Endothelial cell (in vitro differentiated cells): ENCODE data around the gene PRRX2. TPM values are rescaled to one million over a fixed set of nuclear protein-coding genes. Genes with fewer than 3 reads are reported as not detected.

ENCODE experiments used
- DNase-seq: peaks from one replicate; pipeline ENCODE4 v3.0.0; 2021; ENCODE audit warnings: low spot score
- H3K27ac Mint-ChIP-seq: one replicate; pipeline ENCODE4 v1.8.0; 2021; ENCODE audit warnings: mixed read lengths, inconsistent platforms; ENCODE audit not compliant: unreplicated experiment
- H3K27me3 Mint-ChIP-seq: one replicate; pipeline ENCODE4 v1.8.0; 2021; ENCODE audit warnings: mild to moderate bottlenecking, moderate library complexity, mixed read lengths, inconsistent platforms; ENCODE audit not compliant: unreplicated experiment
- H3K36me3 Mint-ChIP-seq: one replicate; pipeline ENCODE4 v1.8.0; 2021; ENCODE audit warnings: mild to moderate bottlenecking, low read depth, mixed read lengths, inconsistent platforms; ENCODE audit not compliant: unreplicated experiment
- H3K4me1 Mint-ChIP-seq: one replicate; pipeline ENCODE4 v1.8.0; 2021; ENCODE audit warnings: mild to moderate bottlenecking, mixed read lengths, inconsistent platforms; ENCODE audit not compliant: unreplicated experiment
- H3K4me3 Mint-ChIP-seq: one replicate; pipeline ENCODE4 v1.8.0; 2021; ENCODE audit warnings: mild to moderate bottlenecking, mixed read lengths, inconsistent platforms; ENCODE audit not compliant: unreplicated experiment
- H3K9me3 Mint-ChIP-seq: one replicate; pipeline ENCODE4 v1.8.0; 2021; ENCODE audit warnings: mixed read lengths, inconsistent platforms; ENCODE audit not compliant: unreplicated experiment
- CTCF ChIP-seq: fragments of 200-600 bp; sonication (generic); IDR thresholded peaks from one replicate; pipeline ENCODE4 v1.5.0; 2021; ENCODE audit warnings: antibody characterized with exemption; ENCODE audit not compliant: unreplicated experiment
- total RNA-seq: library from RNA; stranded (reverse); fragmentation: NEBNext Ultra II Directional; extraction: Animal tissue kit (Norgen Biotek cat#: 25700); gene quantifications from one replicate; pipeline ENCODE4 v1.2.1, GENCODE V29; 2021; ENCODE audit not compliant: unreplicated experiment

The PRRX2 gene
- total RNA-seq, 1 donor from 2014 or later = 0.21 TPM

GRCh38 chr9:129701054-129701453 is 35.6 kb downstream of the PRRX2 start:
- Mint-ChIP-seq H3K4me1 (peaks cover 3% of the 10 kb centered on the region), H3K36me3 (no peaks in the 10 kb centered on the region), H3K27me3 (peaks cover 10% of the 10 kb centered on the region), H3K4me3 (no peak overlapping the region), H3K9me3 (no peaks in the 10 kb centered on the region), H3K27ac (no peak overlapping the region)
- no peak for TF ChIP-seq CTCF
- no peak for DNase-seq

GRCh38 chr9:129701549-129701948 is 36.1 kb downstream of the PRRX2 start:
- H3K4me3 Mint-ChIP-seq = no peak overlapping the region
- no peaks in the 10 kb centered on the region for H3K36me3 Mint-ChIP-seq
- H3K27ac Mint-ChIP-seq = no peak overlapping the region
- TF ChIP-seq CTCF = no peak
- no peak for DNase-seq
- H3K27me3 Mint-ChIP-seq = peaks cover 11% of the 10 kb centered on the region
- peaks cover 3% of the 10 kb centered on the region for H3K4me1 Mint-ChIP-seq
- H3K9me3 Mint-ChIP-seq = no peaks in the 10 kb centered on the region

GRCh38 chr9:129702589-129703520 is 37.4 kb downstream of the PRRX2 start:
- Mint-ChIP-seq H3K4me3 (no peak overlapping the region), H3K27me3 (peaks cover 11% of the 10 kb centered on the region), H3K4me1 (peaks cover 3% of the 10 kb centered on the region), H3K27ac (no peak overlapping the region), H3K9me3 (no peaks in the 10 kb centered on the region), H3K36me3 (no peaks in the 10 kb centered on the region)
- TF ChIP-seq CTCF = no peak
- no peak for DNase-seq

GRCh38 chr9:129703667-129704355 is 38.4 kb downstream of the PRRX2 start:
- Mint-ChIP-seq H3K9me3 (no peaks in the 10 kb centered on the region), H3K36me3 (no peaks in the 10 kb centered on the region), H3K27ac (no peak overlapping the region), H3K27me3 (peaks cover 8% of the 10 kb centered on the region), H3K4me3 (no peak overlapping the region), H3K4me1 (peaks cover 3% of the 10 kb centered on the region)
- no peak for TF ChIP-seq CTCF
- no peak for DNase-seq

- H3K27ac Mint-ChIP-seq = no peak overlapping the region
- peaks cover 3% of the 10 kb centered on the region for H3K4me1 Mint-ChIP-seq
- peaks cover 8% of the 10 kb centered on the region for H3K27me3 Mint-ChIP-seq
- DNase-seq = no peak
- no peaks in the 10 kb centered on the region for H3K36me3 Mint-ChIP-seq
- TF ChIP-seq CTCF = no peak
- H3K9me3 Mint-ChIP-seq = no peaks in the 10 kb centered on the region
- H3K4me3 Mint-ChIP-seq = no peak overlapping the region
These were observed 39.4 kb downstream of the PRRX2 start for GRCh38 chr9:129704807-129705206.
